Astrocyte (in vitro differentiated cells and primary cell): ENCODE results near the gene HEG1. TPM values are rescaled to one million over a fixed set of nuclear protein-coding genes. Genes with fewer than 3 reads are reported as not detected.

Experiments used
- DNase-seq: peaks from one replicate; pipeline ENCODE4 v3.0.0-alpha.2; 2010; ENCODE audit warnings: low read depth
- FAIRE-seq: peaks from 2 replicates; lab custom pipeline; 2011; peaks lifted over from hg19 to GRCh38; lab: Jason Lieb, UNC
- H2AFZ ChIP-seq: 2 replicates; pipeline ENCODE4 v1.6.0; 2012; ENCODE audit warnings: low read depth, low read length, inconsistent platforms
- H3K27ac ChIP-seq: 2 replicates; pipeline ENCODE4 v1.5.1; 2011; ENCODE audit warnings: low read depth, low read length, inconsistent platforms
- H3K27me3 ChIP-seq: 2 replicates; pipeline ENCODE4 v1.6.0; 2011; ENCODE audit warnings: low read length, inconsistent platforms; ENCODE audit not compliant: insufficient read depth
- H3K36me3 ChIP-seq: 2 replicates; pipeline ENCODE4 v1.5.1; 2011; ENCODE audit warnings: low read length, inconsistent platforms; ENCODE audit not compliant: insufficient read depth
- H3K4me1 ChIP-seq: 2 replicates; pipeline ENCODE4 v1.5.1; 2011; ENCODE audit warnings: low read length, inconsistent platforms; ENCODE audit not compliant: insufficient read depth
- H3K4me2 ChIP-seq: 2 replicates; pipeline ENCODE4 v1.6.0; 2012; ENCODE audit warnings: low read length, inconsistent platforms
- H3K4me3 ChIP-seq: 2 replicates; pipeline ENCODE4 v1.5.1; 2011; ENCODE audit warnings: low read depth, mild to moderate bottlenecking, low read length, inconsistent platforms; ENCODE audit not compliant: insufficient read depth
- H3K79me2 ChIP-seq: 2 replicates; pipeline ENCODE4 v1.6.0; 2012; ENCODE audit warnings: mild to moderate bottlenecking, low read length, inconsistent platforms; ENCODE audit not compliant: insufficient read depth
- H3K9ac ChIP-seq: 2 replicates; pipeline ENCODE4 v1.6.0; 2012; ENCODE audit warnings: mild to moderate bottlenecking, low read length, inconsistent platforms
- H3K9me3 ChIP-seq: 2 replicates; pipeline ENCODE4 v1.5.1; 2012; ENCODE audit warnings: low read depth, mild to moderate bottlenecking, low read length, inconsistent platforms; ENCODE audit not compliant: insufficient read depth
- H4K20me1 ChIP-seq: 2 replicates; pipeline ENCODE4 v1.6.0; 2012; ENCODE audit warnings: low read length, inconsistent platforms; ENCODE audit not compliant: insufficient read depth
- H3K27ac Mint-ChIP-seq: one replicate; pipeline ENCODE4 v1.8.0; 2021; ENCODE audit warnings: mild to moderate bottlenecking, mixed read lengths; ENCODE audit not compliant: unreplicated experiment
- H3K27me3 Mint-ChIP-seq: one replicate; pipeline ENCODE4 v1.8.0; 2021; ENCODE audit warnings: low read depth, mixed read lengths; ENCODE audit not compliant: unreplicated experiment
- H3K36me3 Mint-ChIP-seq: one replicate; pipeline ENCODE4 v1.8.0; 2021; ENCODE audit warnings: low read depth, mixed read lengths; ENCODE audit not compliant: unreplicated experiment
- H3K4me1 Mint-ChIP-seq: one replicate; pipeline ENCODE4 v1.8.0; 2021; ENCODE audit warnings: low read depth, mixed read lengths; ENCODE audit not compliant: unreplicated experiment
- H3K4me3 Mint-ChIP-seq: one replicate; pipeline ENCODE4 v1.8.0; 2021; ENCODE audit warnings: mild to moderate bottlenecking, moderate library complexity, mixed read lengths; ENCODE audit not compliant: unreplicated experiment
- H3K9me3 Mint-ChIP-seq: one replicate; pipeline ENCODE4 v1.8.0; 2021; ENCODE audit warnings: mild to moderate bottlenecking, mixed read lengths; ENCODE audit not compliant: unreplicated experiment
- CTCF ChIP-seq: IDR thresholded peaks from 2 replicates; pipeline ENCODE4 v1.5.1; 2011; ENCODE audit warnings: low read depth, mild to moderate bottlenecking, inconsistent platforms, low read length, moderate library complexity; ENCODE audit not compliant: insufficient read depth
- EZH2 ChIP-seq: IDR thresholded peaks from 2 replicates; pipeline ENCODE4 v1.6.1; 2012; ENCODE audit warnings: mild to moderate bottlenecking, low read length, inconsistent platforms; ENCODE audit not compliant: insufficient read depth
- total RNA-seq: library from RNA; stranded (reverse); gene quantifications from 2 replicates; pipeline ENCODE4 v1.2.1, GENCODE V29; 2021

Gene HEG1
- total RNA-seq, 1 donor from 2014 or later = 65.7 TPM

GRCh38 chr3:124919756-124920155 is 136.0 kb downstream of the HEG1 start:
- Mint-ChIP-seq H3K4me3 (no peak overlapping the region), H3K27ac (no peak overlapping the region), H3K9me3 (no peaks in the 10 kb centered on the region), H3K36me3 (no peaks in the 10 kb centered on the region), H3K27me3 (peaks cover 13% of the 10 kb centered on the region), H3K4me1 (peaks cover 10% of the 10 kb centered on the region)
- Histone ChIP-seq H3K4me3 (no peak overlapping the region), H3K36me3 (no peaks in the 10 kb centered on the region), H3K4me1 (no peaks in the 10 kb centered on the region), H3K27ac (no peak overlapping the region), H3K4me2 (no peak overlapping the region), H3K79me2 (no peaks in the 10 kb centered on the region), H2AFZ (no peak overlapping the region), H3K9ac (no peak overlapping the region), H4K20me1 (no peaks in the 10 kb centered on the region), H3K27me3 (no peaks in the 10 kb centered on the region), H3K9me3 (no peaks in the 10 kb centered on the region)
- TF ChIP-seq CTCF (no peak), EZH2 (no peak)
- no peak for FAIRE-seq
- peak; percentile 19 for DNase-seq

- Histone ChIP-seq H3K4me1 (no peaks in the 10 kb centered on the region), H3K4me2 (no peak overlapping the region), H4K20me1 (no peaks in the 10 kb centered on the region), H2AFZ (no peak overlapping the region), H3K9me3 (no peaks in the 10 kb centered on the region), H3K27ac (no peak overlapping the region), H3K79me2 (no peaks in the 10 kb centered on the region), H3K36me3 (no peaks in the 10 kb centered on the region), H3K27me3 (no peaks in the 10 kb centered on the region), H3K4me3 (no peak overlapping the region), H3K9ac (no peak overlapping the region)
- H3K4me1 Mint-ChIP-seq = peaks cover 10% of the 10 kb centered on the region
- peaks cover 9% of the 10 kb centered on the region for H3K27me3 Mint-ChIP-seq
- FAIRE-seq (no peak), DNase-seq (no peak)
- H3K4me3 Mint-ChIP-seq = no peak overlapping the region
- no peaks in the 10 kb centered on the region for H3K36me3 Mint-ChIP-seq
- TF ChIP-seq CTCF (no peak), EZH2 (no peak)
- no peak overlapping the region for H3K27ac Mint-ChIP-seq
- H3K9me3 Mint-ChIP-seq = no peaks in the 10 kb centered on the region
These were observed 137.3 kb downstream of the HEG1 start for GRCh38 chr3:124918524-124918923.

- Histone ChIP-seq H3K79me2 (no peaks in the 10 kb centered on the region), H3K4me2 (no peak overlapping the region), H3K9me3 (no peaks in the 10 kb centered on the region), H3K4me1 (no peaks in the 10 kb centered on the region), H2AFZ (no peak overlapping the region), H3K36me3 (no peaks in the 10 kb centered on the region), H4K20me1 (no peaks in the 10 kb centered on the region), H3K27ac (no peak overlapping the region), H3K27me3 (no peaks in the 10 kb centered on the region), H3K9ac (no peak overlapping the region), H3K4me3 (no peak overlapping the region)
- Mint-ChIP-seq H3K9me3 (no peaks in the 10 kb centered on the region), H3K36me3 (no peaks in the 10 kb centered on the region), H3K27ac (no peak overlapping the region), H3K4me3 (no peak overlapping the region), H3K27me3 (peaks cover 11% of the 10 kb centered on the region), H3K4me1 (peaks cover 10% of the 10 kb centered on the region)
- TF ChIP-seq CTCF (no peak), EZH2 (no peak)
- FAIRE-seq = no peak
- DNase-seq = no peak
These were observed 138.9 kb downstream of the HEG1 start for GRCh38 chr3:124916837-124917409.
